Small intestine (tissue), 7 donors: ENCODE measurements around the gene RPS6KA2. TPM values are rescaled to one million over a fixed set of nuclear protein-coding genes. Genes with fewer than 3 reads are reported as not detected.

ENCODE experiments used
- DNase-seq, 2 donors: peaks; one replicate each; pipeline versions ENCODE4 v3.0.0 to v3.0.0-alpha.2; 2013
- FAIRE-seq: peaks from 2 replicates; lab custom pipeline; 2012; peaks lifted over from hg19 to GRCh38; lab: Jason Lieb, UNC
- H3K27ac ChIP-seq, 3 donors: one replicate each; pipeline ENCODE4 v1.5.1; 2013; ENCODE audit warnings: low read length in 2 of 3, mild to moderate bottlenecking in 2 of 3, control low read depth in 1 of 3, inconsistent platforms in 1 of 3, low read depth in 1 of 3, moderate library complexity in 1 of 3
- H3K27me3 ChIP-seq, 3 donors: one replicate each; pipeline ENCODE4 v1.6.1; 2013; ENCODE audit warnings: low read length in 3 of 3, inconsistent platforms in 1 of 3; ENCODE audit not compliant: control insufficient read depth in 3 of 3, insufficient read depth in 3 of 3
- H3K36me3 ChIP-seq, 3 donors: one replicate each; pipeline ENCODE4 v1.6.1; 2013; ENCODE audit warnings: low read length in 3 of 3, inconsistent platforms in 1 of 3, low read depth in 1 of 3, mild to moderate bottlenecking in 1 of 3, moderate library complexity in 1 of 3; ENCODE audit not compliant: control insufficient read depth in 3 of 3, insufficient read depth in 2 of 3
- H3K4me1 ChIP-seq, 3 donors: one replicate each; pipeline ENCODE4 v1.6.1; 2013; ENCODE audit warnings: low read length in 2 of 3, inconsistent platforms in 1 of 3, low read depth in 1 of 3, mild to moderate bottlenecking in 1 of 3, moderate library complexity in 1 of 3; ENCODE audit not compliant: control insufficient read depth in 3 of 3, insufficient read depth in 2 of 3
- H3K4me3 ChIP-seq, 3 donors: one replicate each; pipeline ENCODE4 v1.5.1; 2013; ENCODE audit warnings: low read length in 3 of 3, control low read depth in 1 of 3, inconsistent platforms in 1 of 3, low read depth in 1 of 3, mild to moderate bottlenecking in 1 of 3, moderate library complexity in 1 of 3
- H3K9me3 ChIP-seq, 2 donors: one replicate each; pipeline ENCODE4 v1.6.1; 2013; ENCODE audit warnings: low read depth in 1 of 2, low read length in 1 of 2; ENCODE audit not compliant: control insufficient read depth in 2 of 2, insufficient read depth in 1 of 2
- WGBS, 3 donors: extraction: QIAGEN DNeasy Blood & Tissue Kit; methylation state at CpG; one replicate each; pipeline ENCODE4 v1.1.7; 2013; 5-methylcytosine and 5-hydroxymethylcytosine counted together
- polyA plus RNA-seq, 4 donors: library from polyadenylated mRNA; stranded (reverse) in 3 of 4; unstranded in 1 of 4; fragments of 200-250 nt in 3 of 4; fragments of 120-200 nt in 1 of 4; gene quantifications; one replicate each; pipeline versions ENCODE4 v1.2.1 to v1.2.3, GENCODE V29; 2013
- donor health status: healthy with polysubstance abuse.
- donor health status: control.
- donor health status: control.
- donor health status: Bipolar disorder and iron deficiency.
- donor health status: healthy.

The RPS6KA2 gene
- polyA plus RNA-seq, 4 donors: 3.1 to 21.9 (median 7.3) TPM

- Histone ChIP-seq H3K9me3 (no peaks in the 10 kb centered on the region), H3K4me1 (no peaks in the 10 kb centered on the region), H3K4me3 (no peak overlapping the region), H3K36me3 (no peaks in the 10 kb centered on the region), H3K27me3 (no peaks in the 10 kb centered on the region), H3K27ac (no peak overlapping the region)
- FAIRE-seq (no peak), DNase-seq (no peak)
- 83 to 93% (median 87%) methylated on average over 4 of the region's 4 CpGs for WGBS, 3 donors
Observed at GRCh38 chr6:166379800-166380199, 247.3 kb downstream of the RPS6KA2 start.

DNA sequence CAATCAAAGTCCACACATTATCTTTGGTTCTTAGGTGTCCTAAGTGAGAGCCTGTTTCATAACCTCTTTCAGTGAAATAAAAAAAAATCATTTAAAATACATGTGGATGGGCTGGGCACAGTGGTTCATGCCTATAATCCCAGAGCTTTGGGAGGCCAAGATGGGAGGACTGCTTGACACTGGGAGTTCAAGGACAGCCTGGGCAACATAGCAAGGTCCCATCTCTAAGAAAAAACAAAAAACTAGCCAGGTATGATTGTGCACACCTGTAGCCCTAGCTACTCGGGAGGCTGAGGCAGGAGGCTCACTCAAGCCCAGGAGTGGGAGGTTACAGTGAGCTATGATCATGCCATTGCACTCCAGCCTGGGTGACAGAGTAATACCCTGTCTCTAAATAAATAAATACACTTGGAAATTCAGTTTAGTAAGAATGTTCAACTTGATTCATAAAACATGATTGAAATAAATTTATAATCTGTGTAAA lies 247.9 kb downstream of the RPS6KA2 start:
- FAIRE-seq (no peak), DNase-seq (no peak)
- 93 to 97% (median 95%) methylated on average over 1 of the region's 1 CpG for WGBS, 3 donors
- Histone ChIP-seq H3K4me1 (no peaks in the 10 kb centered on the region), H3K4me3 (no peak overlapping the region), H3K36me3 (no peaks in the 10 kb centered on the region), H3K9me3 (no peaks in the 10 kb centered on the region), H3K27me3 (no peaks in the 10 kb centered on the region), H3K27ac (no peak overlapping the region)

- H3K27me3 ChIP-seq: no peaks in the 10 kb centered on the region
- no peak for FAIRE-seq
- H3K4me3 ChIP-seq: no peak overlapping the region
- H3K27ac ChIP-seq: no peak overlapping the region
- no peaks in the 10 kb centered on the region for H3K4me1 ChIP-seq
- no peaks in the 10 kb centered on the region for H3K9me3 ChIP-seq
- no peak for DNase-seq
- no peaks in the 10 kb centered on the region for H3K36me3 ChIP-seq
- WGBS, 3 donors: 52 to 66% (median 64%) methylated on average over 2 of the region's 2 CpGs
Observed at GRCh38 chr6:166377721-166378120, 249.3 kb downstream of the RPS6KA2 start.

GRCh38 chr6:166375013-166375412 lies 252.0 kb downstream of the RPS6KA2 start:
- Histone ChIP-seq H3K4me1 (no peaks in the 10 kb centered on the region), H3K27me3 (no peaks in the 10 kb centered on the region), H3K27ac (no peak overlapping the region), H3K9me3 (no peaks in the 10 kb centered on the region), H3K4me3 (no peak overlapping the region), H3K36me3 (no peaks in the 10 kb centered on the region)
- FAIRE-seq (no peak), DNase-seq (no peak)
- WGBS, 3 donors: 93 to 96% (median 95%) methylated on average over 1 of the region's 1 CpG

GRCh38 chr6:166370489-166370888 lies 256.6 kb downstream of the RPS6KA2 start:
- WGBS, 3 donors: 95 to 99% (median 97%) methylated on average over 3 of the region's 3 CpGs
- Histone ChIP-seq H3K4me1 (no peaks in the 10 kb centered on the region), H3K9me3 (no peaks in the 10 kb centered on the region), H3K27me3 (no peaks in the 10 kb centered on the region), H3K27ac (no peak overlapping the region), H3K36me3 (peaks cover 2 to 4% (median 3%) of the 10 kb centered on the region in 3 donors), H3K4me3 (no peak overlapping the region)
- no peak for DNase-seq
- FAIRE-seq: no peak

GRCh38 chr6:166369782-166370181 lies 257.3 kb downstream of the RPS6KA2 start:
- 78 to 83% (median 79%) methylated on average over 3 of the region's 3 CpGs for WGBS, 3 donors
- Histone ChIP-seq H3K4me3 (no peak overlapping the region), H3K9me3 (no peaks in the 10 kb centered on the region), H3K27ac (no peak overlapping the region), H3K4me1 (no peaks in the 10 kb centered on the region), H3K36me3 (peaks cover 2 to 6% (median 3%) of the 10 kb centered on the region in 3 donors), H3K27me3 (no peaks in the 10 kb centered on the region)
- no peak for DNase-seq
- no peak for FAIRE-seq

GRCh38 chr6:166366921-166367320 lies 260.1 kb downstream of the RPS6KA2 start:
- FAIRE-seq: no peak
- no peaks in the 10 kb centered on the region for H3K9me3 ChIP-seq
- H3K4me3 ChIP-seq: no peak overlapping the region
- peaks cover 3 to 22% (median 9%) of the 10 kb centered on the region in 3 donors for H3K36me3 ChIP-seq
- H3K27me3 ChIP-seq: no peaks in the 10 kb centered on the region
- no peak for DNase-seq
- no peaks in the 10 kb centered on the region for H3K4me1 ChIP-seq
- WGBS, 3 donors: 88 to 97% (median 92%) methylated on average over 3 of the region's 3 CpGs
- H3K27ac ChIP-seq: no peak overlapping the region

- FAIRE-seq (no peak), DNase-seq (no peak)
- Histone ChIP-seq H3K4me3 (no peak overlapping the region), H3K27me3 (no peaks in the 10 kb centered on the region), H3K27ac (no peak overlapping the region), H3K4me1 (no peaks in the 10 kb centered on the region), H3K9me3 (no peaks in the 10 kb centered on the region), H3K36me3 (peaks cover 3 to 22% (median 9%) of the 10 kb centered on the region in 3 donors)
- WGBS, 3 donors: 85 to 92% (median 87%) methylated on average over 6 of the region's 6 CpGs
Observed at GRCh38 chr6:166365806-166366205, 261.2 kb downstream of the RPS6KA2 start.

GRCh38 chr6:166365221-166365620 lies 261.8 kb downstream of the RPS6KA2 start:
- Histone ChIP-seq H3K27me3 (no peaks in the 10 kb centered on the region), H3K4me3 (no peak overlapping the region), H3K9me3 (no peaks in the 10 kb centered on the region), H3K27ac (no peak overlapping the region), H3K36me3 (peaks cover 3 to 22% (median 9%) of the 10 kb centered on the region in 3 donors), H3K4me1 (no peaks in the 10 kb centered on the region)
- no peak for DNase-seq
- 71 to 86% (median 84%) methylated on average over 2 of the region's 2 CpGs for WGBS, 3 donors
- no peak for FAIRE-seq
